A204.1 (cell line): ENCODE results near the gene SCN9A.
"Not testable (repeated sequence)": the region's sequence is repeated elsewhere in the genome, so short reads cannot be mapped to it uniquely, and the experiment has no call there.

Experiments
- FAIRE-seq: peaks from 2 replicates; lab custom pipeline; 2012; peaks lifted over from hg19 to GRCh38; lab: Jason Lieb, UNC

The SCN9A gene

GRCh38 chr2:166375736-166376487 lies at the start of gene SCN9A:
Gene SCN9A (minus strand): TSS chr2:166375944. CDS start chr2:166311756, 64,188 bp downstream.
- no peak for FAIRE-seq

GRCh38 chr2:166424841-166425240 lies 49.1 kb upstream of the SCN9A start:
- FAIRE-seq = no peak

- peak; percentile 96 for FAIRE-seq
Observed at GRCh38 chr2:166419616-166419934, 43.8 kb upstream of the SCN9A start.

GRCh38 chr2:166418853-166419615 lies 43.3 kb upstream of the SCN9A start:
- no peak for FAIRE-seq

- peak; percentile 37 for FAIRE-seq
Observed at GRCh38 chr2:166417669-166418068, 41.9 kb upstream of the SCN9A start.

GRCh38 chr2:166413255-166413654 lies 37.5 kb upstream of the SCN9A start:
- FAIRE-seq = no peak

GRCh38 chr2:166411473-166412230 lies 35.9 kb upstream of the SCN9A start:
- no peak for FAIRE-seq

GRCh38 chr2:166410828-166411472 lies 35.2 kb upstream of the SCN9A start:
- no peak for FAIRE-seq

- FAIRE-seq = not testable (repeated sequence)
Observed at GRCh38 chr2:166407746-166408145, 32.0 kb upstream of the SCN9A start.

- FAIRE-seq = no peak
Observed at GRCh38 chr2:166406374-166406773, 30.6 kb upstream of the SCN9A start.

- FAIRE-seq = no peak
Observed at GRCh38 chr2:166405569-166405926, 29.8 kb upstream of the SCN9A start.

GRCh38 chr2:166404831-166405568 lies 29.3 kb upstream of the SCN9A start:
- no peak for FAIRE-seq

- FAIRE-seq = no peak
Observed at GRCh38 chr2:166394245-166394644, 18.5 kb upstream of the SCN9A start.

GRCh38 chr2:166393008-166393407 lies 17.3 kb upstream of the SCN9A start:
- FAIRE-seq = no peak

GRCh38 chr2:166388481-166389070 lies 12.8 kb upstream of the SCN9A start:
- FAIRE-seq = no peak

GRCh38 chr2:166385313-166385712 lies 9.6 kb upstream of the SCN9A start:
- FAIRE-seq = no peak

GRCh38 chr2:166384774-166385173 lies 9.0 kb upstream of the SCN9A start:
- peak; percentile 94 for FAIRE-seq

- no peak for FAIRE-seq
Observed at GRCh38 chr2:166382448-166382847, 6.7 kb upstream of the SCN9A start.

- FAIRE-seq = no peak
Observed at GRCh38 chr2:166380615-166381014, 4.9 kb upstream of the SCN9A start.

GRCh38 chr2:166376873-166377272 lies 1.1 kb upstream of the SCN9A start:
- FAIRE-seq = no peak

- FAIRE-seq = no peak
Observed at GRCh38 chr2:166376488-166376828, 714 bp upstream of the SCN9A start.
